Measurements from ENCODE around the gene HDAC11.
"Not testable (repeated sequence)": the region's sequence is repeated elsewhere in the genome, so short reads cannot be mapped to it uniquely, and the experiment has no call there.

Gene HDAC11

GRCh38 chr3:13479582-13480339 lies at the start of gene HDAC11:
Gene HDAC11, plus strand, starts transcription at chr3:13480306. Its CDS starts 42 bp downstream, at chr3:13480348.
- DNase-seq: peak; percentile 90

GRCh38 chr3:13430411-13430875 lies 49.7 kb upstream of the HDAC11 start:
- DNase-seq: not testable (repeated sequence)

- DNase-seq: no peak
Observed at GRCh38 chr3:13432093-13432492, 48.0 kb upstream of the HDAC11 start.

- no peak for DNase-seq
Observed at GRCh38 chr3:13433912-13434311, 46.2 kb upstream of the HDAC11 start.

- DNase-seq: not testable (repeated sequence)
Observed at GRCh38 chr3:13436213-13436612, 43.9 kb upstream of the HDAC11 start.

- DNase-seq: no peak
Observed at GRCh38 chr3:13440204-13440817, 39.8 kb upstream of the HDAC11 start.

- not testable (repeated sequence) for DNase-seq
Observed at GRCh38 chr3:13442882-13443281, 37.2 kb upstream of the HDAC11 start.

GRCh38 chr3:13451301-13451673 lies 28.8 kb upstream of the HDAC11 start:
- peak; percentile 44 for DNase-seq

GRCh38 chr3:13452490-13453335 lies 27.4 kb upstream of the HDAC11 start:
- DNase-seq: peak; percentile 71

GRCh38 chr3:13455644-13456043 lies 24.5 kb upstream of the HDAC11 start:
- no peak for DNase-seq

GRCh38 chr3:13457593-13457992 lies 22.5 kb upstream of the HDAC11 start:
- DNase-seq: no peak

- no peak for DNase-seq
Observed at GRCh38 chr3:13459605-13460340, 20.3 kb upstream of the HDAC11 start.

GRCh38 chr3:13460341-13460736 lies 19.8 kb upstream of the HDAC11 start:
- DNase-seq: no peak

GRCh38 chr3:13461169-13462124 lies 18.7 kb upstream of the HDAC11 start:
- peak; percentile 11 for DNase-seq

GRCh38 chr3:13462125-13462629 lies 17.9 kb upstream of the HDAC11 start:
- no peak for DNase-seq

- DNase-seq: no peak
Observed at GRCh38 chr3:13462822-13463221, 17.3 kb upstream of the HDAC11 start.

- no peak for DNase-seq
Observed at GRCh38 chr3:13463618-13464400, 16.3 kb upstream of the HDAC11 start.

GRCh38 chr3:13465236-13465873 lies 14.8 kb upstream of the HDAC11 start:
- no peak for DNase-seq

- DNase-seq: no peak
Observed at GRCh38 chr3:13466781-13467180, 13.3 kb upstream of the HDAC11 start.
